LNCaP clone FGC (cell line): ENCODE results near the gene NTNG1.

ENCODE experiments used
- DNase-seq: peaks from one replicate; pipeline ENCODE4 v3.0.0-alpha.2; 2011; ENCODE audit warnings: low read depth
- H3K4me3 ChIP-seq: 2 replicates; pipeline ENCODE4 v1.5.1; 2011; ENCODE audit warnings: mild to moderate bottlenecking, low read depth, low read length, control low read depth
- TF ChIP-seq, protein P1 (sequence below): IDR thresholded peaks from 2 replicates; pipeline ENCODE4 v1.5.1; 2012; ENCODE audit warnings: mild to moderate bottlenecking; ENCODE audit not compliant: control insufficient read depth, insufficient read depth; ENCODE audit errors: extremely low read depth

NTNG1 gene

GRCh38 chr1:107457989-107458388 lies 317.1 kb downstream of the NTNG1 start:
- DNase-seq = no peak
- TF ChIP-seq, protein P1, sequence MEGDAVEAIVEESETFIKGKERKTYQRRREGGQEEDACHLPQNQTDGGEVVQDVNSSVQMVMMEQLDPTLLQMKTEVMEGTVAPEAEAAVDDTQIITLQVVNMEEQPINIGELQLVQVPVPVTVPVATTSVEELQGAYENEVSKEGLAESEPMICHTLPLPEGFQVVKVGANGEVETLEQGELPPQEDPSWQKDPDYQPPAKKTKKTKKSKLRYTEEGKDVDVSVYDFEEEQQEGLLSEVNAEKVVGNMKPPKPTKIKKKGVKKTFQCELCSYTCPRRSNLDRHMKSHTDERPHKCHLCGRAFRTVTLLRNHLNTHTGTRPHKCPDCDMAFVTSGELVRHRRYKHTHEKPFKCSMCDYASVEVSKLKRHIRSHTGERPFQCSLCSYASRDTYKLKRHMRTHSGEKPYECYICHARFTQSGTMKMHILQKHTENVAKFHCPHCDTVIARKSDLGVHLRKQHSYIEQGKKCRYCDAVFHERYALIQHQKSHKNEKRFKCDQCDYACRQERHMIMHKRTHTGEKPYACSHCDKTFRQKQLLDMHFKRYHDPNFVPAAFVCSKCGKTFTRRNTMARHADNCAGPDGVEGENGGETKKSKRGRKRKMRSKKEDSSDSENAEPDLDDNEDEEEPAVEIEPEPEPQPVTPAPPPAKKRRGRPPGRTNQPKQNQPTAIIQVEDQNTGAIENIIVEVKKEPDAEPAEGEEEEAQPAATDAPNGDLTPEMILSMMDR = no peak
- H3K4me3 ChIP-seq = no peak overlapping the region

- no peak for DNase-seq
- no peak overlapping the region for H3K4me3 ChIP-seq
- TF ChIP-seq, protein P1 = no peak
Measured at GRCh38 chr1:107459204-107459904, 318.5 kb downstream of the NTNG1 start.

- no peak for DNase-seq
- TF ChIP-seq, protein P1 = no peak
Measured at GRCh38 chr1:107460035-107460434, 319.2 kb downstream of the NTNG1 start.

DNA sequence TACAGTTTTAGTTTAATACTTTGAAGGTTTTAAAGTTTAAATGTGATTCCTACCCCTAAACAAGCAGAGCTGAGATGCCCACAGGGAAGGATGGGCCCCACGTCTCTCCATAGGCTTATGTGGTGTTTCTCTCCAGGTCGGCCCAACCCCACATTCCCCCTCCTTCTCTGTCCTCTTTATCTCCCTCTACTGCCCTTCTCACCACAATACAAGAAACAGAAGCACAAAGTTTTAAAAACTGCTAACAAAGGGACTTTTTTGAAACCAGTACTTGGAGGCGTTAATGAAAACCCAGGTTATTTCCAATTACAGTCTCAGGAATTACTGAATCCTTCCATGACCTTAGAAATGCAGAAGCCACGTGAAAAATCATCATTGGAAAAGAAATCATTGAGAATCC lies 324.0 kb downstream of the NTNG1 start:
- TF ChIP-seq, protein P1 = no peak
- H3K4me3 ChIP-seq = no peak overlapping the region
- DNase-seq = no peak

More at GRCh38 chr1:107460035-107460434, 319.2 kb downstream of the NTNG1 start:
- H3K4me3 ChIP-seq = no peak overlapping the region

GRCh38 chr1:107467286-107467685 lies 326.4 kb downstream of the NTNG1 start:
- DNase-seq = no peak
- TF ChIP-seq, protein P1 = no peak
- no peak overlapping the region for H3K4me3 ChIP-seq

DNA sequence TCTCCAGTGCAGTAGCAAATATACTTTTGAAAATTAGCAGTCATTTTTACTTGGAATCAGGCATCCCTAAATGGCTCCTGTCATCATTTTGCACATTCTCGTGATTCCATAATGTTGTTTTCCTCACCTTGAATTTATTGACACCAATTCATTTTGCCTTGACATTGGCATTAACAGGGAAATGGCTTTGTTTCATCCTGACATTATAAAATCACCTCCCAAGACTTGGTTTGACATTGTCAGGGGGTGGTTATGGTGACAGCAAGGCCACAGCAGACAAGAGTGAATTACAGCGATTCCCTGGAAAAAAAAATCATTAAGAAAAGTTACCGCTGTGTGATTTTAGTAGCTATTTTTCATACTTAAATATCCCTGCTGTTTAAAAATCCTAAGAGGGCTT lies 327.0 kb downstream of the NTNG1 start:
- TF ChIP-seq, protein P1 = no peak
- no peak for DNase-seq
- no peak overlapping the region for H3K4me3 ChIP-seq

- TF ChIP-seq, protein P1 = no peak
- H3K4me3 ChIP-seq = no peak overlapping the region
- no peak for DNase-seq
Measured at GRCh38 chr1:107473065-107473464, 332.2 kb downstream of the NTNG1 start.
